HG02623 (cell line): ENCODE results near the gene ANKRD33.

Experiments
- ATAC-seq: cut with Tn5 transposase; IDR thresholded peaks from one replicate; pipeline ENCODE4 v1.9.1; 2021; ENCODE audit warnings: moderate library complexity; ENCODE audit not compliant: unreplicated experiment

The ANKRD33 gene

GRCh38 chr12:51914034-51914923 lies 26.4 kb downstream of the ANKRD33 start:
- no peak for ATAC-seq

GRCh38 chr12:51915003-51915625 lies 27.2 kb downstream of the ANKRD33 start:
- ATAC-seq = no peak

GRCh38 chr12:51915951-51916350 lies 28.0 kb downstream of the ANKRD33 start:
- ATAC-seq = no peak

- no peak for ATAC-seq
Observed at GRCh38 chr12:51917041-51917590, 29.2 kb downstream of the ANKRD33 start.

DNA sequence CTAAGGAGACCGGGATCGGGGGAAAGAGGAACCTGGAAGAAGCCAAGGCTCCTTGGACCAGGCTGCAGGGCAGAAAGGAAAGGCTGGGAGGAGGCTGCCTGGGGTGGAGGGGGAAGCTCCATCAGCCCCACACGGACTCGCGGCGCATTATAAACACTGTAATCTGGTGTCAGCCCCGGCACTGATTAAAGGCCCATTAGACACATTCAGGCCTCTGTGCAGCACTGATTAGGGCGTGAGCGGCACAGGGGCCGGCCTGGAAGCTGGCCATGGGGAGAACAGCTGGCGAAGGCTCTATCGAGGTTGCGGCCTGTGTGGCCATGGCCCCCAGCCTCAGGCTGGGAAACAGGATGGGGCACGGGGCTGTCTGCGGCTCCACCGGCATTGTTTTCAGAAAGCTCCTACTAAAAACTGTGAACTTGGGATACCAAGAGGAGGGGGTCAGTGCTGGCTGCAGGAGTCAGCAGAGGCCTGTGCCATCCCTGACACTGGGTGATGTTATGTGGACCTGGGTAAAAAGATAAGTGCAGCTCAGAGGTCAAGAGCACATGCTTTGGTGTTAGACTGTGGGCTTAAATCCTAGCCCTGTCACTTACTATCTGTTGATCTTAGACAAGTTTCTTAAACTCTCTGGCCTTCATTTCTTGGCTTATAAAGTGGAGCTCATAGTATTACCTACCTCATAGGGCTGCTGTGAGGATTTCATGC lies 30.0 kb downstream of the ANKRD33 start:
- no peak for ATAC-seq

- no peak for ATAC-seq
Observed at GRCh38 chr12:51920046-51920445, 32.1 kb downstream of the ANKRD33 start.

- no peak for ATAC-seq
Observed at GRCh38 chr12:51921017-51921725, 33.3 kb downstream of the ANKRD33 start.

- no peak for ATAC-seq
Observed at GRCh38 chr12:51922146-51922545, 34.2 kb downstream of the ANKRD33 start.

GRCh38 chr12:51922762-51923505 lies 35.0 kb downstream of the ANKRD33 start:
- ATAC-seq = no peak

DNA sequence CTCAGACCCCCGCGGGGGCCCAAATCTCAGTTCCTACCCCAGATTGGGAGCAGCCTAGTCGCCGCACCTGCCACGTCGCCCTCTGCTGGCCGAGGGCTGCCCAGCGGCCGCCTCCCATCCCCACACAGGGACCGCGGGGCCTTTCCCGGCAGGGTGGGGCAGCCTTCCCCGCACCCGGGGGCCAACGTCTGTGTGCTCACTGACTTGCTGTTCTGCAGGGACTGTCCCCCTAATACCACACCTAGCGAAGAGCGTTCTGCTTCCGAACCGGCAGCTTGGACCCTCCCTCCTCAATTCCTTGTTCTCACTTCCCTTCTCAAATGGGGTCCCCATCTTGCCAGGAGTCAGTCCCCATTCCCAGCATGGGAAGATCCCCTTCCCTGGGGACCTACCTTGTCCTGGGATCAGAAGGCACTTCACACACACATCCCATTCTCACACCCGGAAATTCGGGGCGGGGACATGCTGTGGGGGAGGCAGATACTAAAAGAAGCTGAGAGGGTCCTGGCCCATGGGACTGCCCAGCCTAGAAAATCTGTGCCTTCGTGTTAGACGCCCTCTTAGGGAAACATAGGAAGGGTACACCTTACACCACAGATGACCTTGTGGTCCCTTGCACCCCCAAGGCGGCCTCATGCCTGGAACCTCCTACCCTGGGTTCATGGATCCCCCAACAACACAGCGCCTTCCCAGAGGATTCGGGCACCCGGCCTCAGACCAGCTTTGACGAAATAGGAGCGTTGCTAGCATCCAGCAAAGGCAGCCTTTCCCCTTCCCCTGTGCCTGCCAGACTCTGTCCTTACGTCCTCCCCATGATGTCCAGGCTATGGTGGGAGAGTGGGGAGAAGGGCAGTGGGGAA lies 35.8 kb downstream of the ANKRD33 start:
- no peak for ATAC-seq

- ATAC-seq = peak; percentile 42
Observed at GRCh38 chr12:51924551-51925319, 36.8 kb downstream of the ANKRD33 start.

GRCh38 chr12:51925346-51926063 lies 37.6 kb downstream of the ANKRD33 start:
- ATAC-seq = no peak

DNA sequence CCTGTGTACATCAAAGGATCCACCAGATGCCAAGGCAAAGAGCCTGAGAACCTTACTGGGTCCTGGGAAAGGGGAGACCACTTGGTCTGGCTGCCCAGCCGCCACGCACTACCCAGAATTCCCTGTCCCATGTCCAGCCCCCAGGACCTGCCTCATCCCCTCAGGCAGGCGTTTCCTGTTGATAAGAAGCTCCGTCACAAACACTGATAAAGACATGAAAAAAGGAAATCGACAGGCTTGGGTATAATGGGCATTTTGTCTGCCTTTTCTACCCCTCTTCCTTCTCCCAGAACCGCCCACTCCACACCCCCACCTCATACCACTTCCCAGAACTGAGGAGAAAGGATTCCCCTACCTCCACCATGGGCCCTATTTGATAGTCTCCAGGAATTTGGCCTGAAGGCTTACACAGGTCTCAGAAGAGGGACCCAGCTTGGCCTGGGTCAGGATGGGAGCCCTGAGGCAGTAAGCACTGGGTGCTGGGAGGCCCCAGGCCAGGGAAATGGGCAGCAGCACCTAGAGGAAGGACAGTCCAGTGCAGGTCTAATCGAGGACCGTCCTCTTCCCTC lies 38.2 kb downstream of the ANKRD33 start:
- no peak for ATAC-seq

- ATAC-seq = no peak
Observed at GRCh38 chr12:51926718-51927117, 38.8 kb downstream of the ANKRD33 start.

DNA sequence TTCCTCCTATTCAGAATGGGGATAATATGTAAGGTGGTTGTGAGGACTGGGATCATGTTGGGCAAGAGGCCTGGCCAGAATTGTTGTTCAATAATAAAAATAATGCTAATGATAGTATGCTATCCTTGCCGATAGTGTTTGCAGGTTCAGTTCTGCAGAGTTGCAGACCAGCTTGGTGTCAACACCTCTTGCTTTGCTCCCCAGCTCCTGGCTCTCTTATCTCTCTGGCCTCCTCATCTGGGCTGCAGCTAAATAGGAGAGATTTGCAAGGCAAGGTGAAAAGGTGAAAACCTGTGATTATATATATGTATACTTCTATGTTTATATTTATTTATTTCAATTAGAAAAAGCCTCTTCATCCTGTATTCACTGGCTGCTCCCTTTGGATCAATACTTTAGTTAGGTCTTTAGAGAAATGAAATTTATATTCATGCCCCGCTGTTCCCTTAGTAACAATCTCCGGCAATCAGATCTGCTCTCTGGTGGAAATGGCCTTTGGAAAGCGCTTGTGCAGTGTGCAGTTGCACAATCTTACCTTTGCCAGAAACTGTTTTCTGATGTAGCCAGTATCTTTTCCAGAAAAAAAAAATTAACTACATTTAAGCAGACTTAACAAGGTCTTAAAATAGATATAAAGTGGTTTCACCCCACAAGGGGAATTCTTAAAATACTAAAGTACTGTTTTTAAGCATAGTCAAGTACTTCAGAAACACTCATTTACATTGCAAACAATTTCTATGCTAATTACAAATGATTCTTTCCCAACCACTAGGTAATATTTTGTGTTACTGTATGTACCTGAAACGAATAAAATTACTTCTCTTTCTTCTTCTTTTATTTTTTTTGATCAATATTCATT lies 44.5 kb downstream of the ANKRD33 start:
- ATAC-seq = no peak

DNA sequence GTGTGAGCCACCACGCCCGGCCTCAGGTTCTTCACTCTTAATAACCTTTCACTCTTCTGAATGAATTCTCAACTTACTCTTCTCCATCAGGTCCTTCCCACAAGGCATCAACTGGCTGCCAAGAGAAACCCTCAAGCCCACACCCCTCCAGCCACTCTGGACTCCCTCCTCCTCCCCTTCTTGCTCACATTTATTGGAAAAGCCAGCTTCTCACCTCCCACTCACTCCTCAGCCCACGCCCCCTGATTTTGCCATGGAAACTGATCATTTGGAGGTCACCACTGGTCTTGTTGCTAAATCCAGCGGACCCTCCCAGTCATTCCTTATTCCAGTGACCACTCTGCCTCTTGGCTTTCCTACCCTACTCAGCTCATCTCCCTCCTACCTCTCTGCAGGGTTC lies 46.2 kb downstream of the ANKRD33 start:
- ATAC-seq = no peak

- ATAC-seq = no peak
Observed at GRCh38 chr12:51937926-51938325, 50.0 kb downstream of the ANKRD33 start.
